KMS-11 (cell line): Measurements from ENCODE around the gene PHACTR3.

Source experiments
- H2AFZ ChIP-seq: fragments of 200-600 bp; sonication (generic); 2 replicates; pipeline ENCODE4 v1.6.1; 2016; ENCODE audit warnings: antibody characterized with exemption, mixed run types, low read depth
- H3K27ac ChIP-seq: fragments of 200-600 bp; sonication (generic); 2 replicates; pipeline ENCODE4 v1.6.1; 2016; ENCODE audit warnings: mild to moderate bottlenecking, mixed run types
- H3K27me3 ChIP-seq: fragments of 200-600 bp; sonication (generic); 2 replicates; pipeline ENCODE4 v1.6.1; 2017; ENCODE audit warnings: mild to moderate bottlenecking, low read depth, mixed run types, moderate library complexity; ENCODE audit not compliant: insufficient read depth
- H3K36me3 ChIP-seq: fragments of 200-600 bp; sonication (generic); 2 replicates; pipeline ENCODE4 v1.6.1; 2017; ENCODE audit warnings: mild to moderate bottlenecking, mixed run types; ENCODE audit not compliant: insufficient read depth
- H3K4me1 ChIP-seq: fragments of 200-600 bp; sonication (generic); 2 replicates; pipeline ENCODE4 v1.6.1; 2016; ENCODE audit warnings: mild to moderate bottlenecking, low read depth, mixed run types; ENCODE audit not compliant: poor library complexity, severe bottlenecking
- H3K4me2 ChIP-seq: fragments of 200-600 bp; sonication (generic); 2 replicates; pipeline ENCODE4 v1.7.0; 2016; ENCODE audit warnings: mild to moderate bottlenecking, mixed run types
- H3K4me3 ChIP-seq: fragments of 200-600 bp; sonication (generic); IDR thresholded peaks from 2 replicates; pipeline ENCODE4 v1.6.1; 2017; ENCODE audit warnings: low read depth, low read length, mixed read lengths; ENCODE audit not compliant: insufficient read depth
- H3K79me2 ChIP-seq: fragments of 200-600 bp; sonication (generic); 2 replicates; pipeline ENCODE4 v1.6.1; 2016; ENCODE audit warnings: low read depth, mixed run types; ENCODE audit not compliant: insufficient read depth
- H3K9ac ChIP-seq: fragments of 200-600 bp; sonication (generic); 2 replicates; pipeline ENCODE4 v1.6.1; 2016; ENCODE audit warnings: mild to moderate bottlenecking, mixed run types
- H4K20me1 ChIP-seq: fragments of 200-600 bp; sonication (generic); 2 replicates; pipeline ENCODE4 v1.6.1; 2016; ENCODE audit warnings: mild to moderate bottlenecking, mixed run types; ENCODE audit not compliant: insufficient read depth
- TF ChIP-seq, protein P1 (sequence below): fragments of 200-600 bp; sonication (generic); conservative IDR thresholded peaks from 2 replicates; pipeline ENCODE4 v1.6.1; 2017; ENCODE audit warnings: low read depth, mild to moderate bottlenecking, antibody characterized with exemption, low read length, moderate library complexity, mixed read lengths

Gene PHACTR3

DNA sequence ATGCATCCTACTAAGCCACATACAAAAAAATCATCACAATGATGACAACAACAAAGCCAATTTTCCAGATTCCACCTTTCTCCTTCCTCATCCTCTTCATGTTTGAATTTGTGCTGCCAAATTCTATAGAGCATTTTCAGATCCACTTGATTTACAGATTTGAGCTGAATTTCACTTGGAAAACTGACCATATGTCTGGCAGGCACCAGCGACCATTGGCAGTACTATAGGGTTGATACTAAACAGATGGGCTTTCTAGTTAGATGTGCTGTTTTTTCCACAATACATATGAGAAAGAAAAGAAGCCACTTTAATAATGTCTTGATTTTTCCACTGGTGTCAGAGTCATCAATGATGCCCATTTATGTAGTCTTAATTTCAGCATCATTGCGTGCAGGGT, 127.0 kb downstream of the PHACTR3 start:
- no peak overlapping the region for H3K4me3 ChIP-seq
- H4K20me1 ChIP-seq, result no peaks in the 10 kb centered on the region
- TF ChIP-seq, protein P1, sequence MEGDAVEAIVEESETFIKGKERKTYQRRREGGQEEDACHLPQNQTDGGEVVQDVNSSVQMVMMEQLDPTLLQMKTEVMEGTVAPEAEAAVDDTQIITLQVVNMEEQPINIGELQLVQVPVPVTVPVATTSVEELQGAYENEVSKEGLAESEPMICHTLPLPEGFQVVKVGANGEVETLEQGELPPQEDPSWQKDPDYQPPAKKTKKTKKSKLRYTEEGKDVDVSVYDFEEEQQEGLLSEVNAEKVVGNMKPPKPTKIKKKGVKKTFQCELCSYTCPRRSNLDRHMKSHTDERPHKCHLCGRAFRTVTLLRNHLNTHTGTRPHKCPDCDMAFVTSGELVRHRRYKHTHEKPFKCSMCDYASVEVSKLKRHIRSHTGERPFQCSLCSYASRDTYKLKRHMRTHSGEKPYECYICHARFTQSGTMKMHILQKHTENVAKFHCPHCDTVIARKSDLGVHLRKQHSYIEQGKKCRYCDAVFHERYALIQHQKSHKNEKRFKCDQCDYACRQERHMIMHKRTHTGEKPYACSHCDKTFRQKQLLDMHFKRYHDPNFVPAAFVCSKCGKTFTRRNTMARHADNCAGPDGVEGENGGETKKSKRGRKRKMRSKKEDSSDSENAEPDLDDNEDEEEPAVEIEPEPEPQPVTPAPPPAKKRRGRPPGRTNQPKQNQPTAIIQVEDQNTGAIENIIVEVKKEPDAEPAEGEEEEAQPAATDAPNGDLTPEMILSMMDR, result no peak
- no peaks in the 10 kb centered on the region for H3K4me1 ChIP-seq
- no peak overlapping the region for H3K27ac ChIP-seq
- H3K4me2 ChIP-seq, result no peak overlapping the region
- no peaks in the 10 kb centered on the region for H3K27me3 ChIP-seq
- H2AFZ ChIP-seq, result no peak overlapping the region
- H3K9ac ChIP-seq, result no peak overlapping the region
- H3K79me2 ChIP-seq, result no peaks in the 10 kb centered on the region
- no peaks in the 10 kb centered on the region for H3K36me3 ChIP-seq

DNA sequence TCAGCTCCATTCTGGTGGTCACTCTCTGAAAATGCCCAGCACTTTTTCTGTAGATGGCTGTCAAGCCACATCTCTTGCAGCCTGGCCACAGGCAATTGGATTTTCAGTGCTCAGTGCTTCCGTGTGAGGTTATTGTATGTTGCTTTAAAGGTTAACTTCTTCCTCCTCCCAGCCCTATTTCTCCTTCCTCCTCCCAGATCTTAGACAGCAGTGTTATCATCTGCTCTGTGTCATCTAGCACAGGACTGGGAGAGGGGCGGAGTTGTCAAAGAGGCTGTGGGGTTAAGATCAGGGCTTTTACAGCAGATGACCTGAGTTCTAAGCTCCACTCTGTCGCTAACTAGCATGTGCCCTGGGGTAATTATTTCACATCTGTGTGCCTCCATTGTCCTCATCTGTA, 129.0 kb downstream of the PHACTR3 start:
- Histone ChIP-seq H3K27ac (no peak overlapping the region), H3K36me3 (no peaks in the 10 kb centered on the region), H2AFZ (no peak overlapping the region), H3K79me2 (no peaks in the 10 kb centered on the region), H3K4me2 (no peak overlapping the region), H3K27me3 (no peaks in the 10 kb centered on the region), H4K20me1 (no peaks in the 10 kb centered on the region), H3K9ac (no peak overlapping the region), H3K4me3 (no peak overlapping the region), H3K4me1 (no peaks in the 10 kb centered on the region)
- TF ChIP-seq, protein P1, result no peak

DNA sequence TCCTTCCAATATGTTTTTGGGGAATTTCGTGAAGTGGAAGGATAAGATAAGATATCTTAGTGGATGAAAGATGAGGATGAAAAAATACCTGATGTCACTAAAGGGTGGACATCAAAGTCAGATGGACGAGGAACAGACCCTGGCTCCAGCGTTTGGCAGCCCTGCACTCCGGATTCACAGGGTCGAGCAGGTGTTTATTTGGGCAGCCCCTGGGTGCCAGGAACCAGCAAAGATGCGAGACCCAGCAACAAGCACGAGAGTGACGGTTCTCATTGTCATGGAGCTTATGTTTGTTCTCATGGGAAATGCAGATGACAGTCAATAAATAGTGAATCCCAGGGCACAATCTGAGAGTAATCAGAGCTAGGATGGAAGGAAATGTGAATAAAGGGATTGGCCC, 131.1 kb downstream of the PHACTR3 start:
- no peak overlapping the region for H3K9ac ChIP-seq

DNA sequence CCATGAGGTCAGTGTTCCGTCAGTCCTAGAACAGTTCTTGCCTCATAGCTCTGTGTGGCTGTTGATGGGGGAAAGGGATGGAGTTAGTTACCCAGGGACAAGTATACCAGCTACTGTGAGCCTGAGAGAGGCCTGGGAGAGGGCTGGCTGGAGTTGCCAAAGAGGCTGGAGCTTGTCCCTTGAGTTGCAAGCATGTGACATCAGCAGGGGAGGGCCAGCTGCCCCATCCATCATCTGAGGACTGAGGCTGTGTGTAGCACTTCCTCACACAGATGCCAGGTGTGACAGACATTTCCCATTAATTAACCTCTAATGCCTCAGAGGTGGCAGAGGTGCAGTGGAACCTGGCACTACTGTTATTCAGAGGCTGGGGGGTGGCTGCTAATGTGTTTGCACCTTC, 131.6 kb downstream of the PHACTR3 start:
- Histone ChIP-seq H3K27me3 (no peaks in the 10 kb centered on the region), H4K20me1 (no peaks in the 10 kb centered on the region), H3K27ac (no peak overlapping the region), H3K9ac (no peak overlapping the region), H3K36me3 (no peaks in the 10 kb centered on the region), H3K4me1 (no peaks in the 10 kb centered on the region), H3K4me2 (no peak overlapping the region), H2AFZ (no peak overlapping the region), H3K4me3 (no peak overlapping the region), H3K79me2 (no peaks in the 10 kb centered on the region)
- TF ChIP-seq, protein P1, result no peak

More for the DNA sequence above, 131.1 kb downstream of the PHACTR3 start:
- no peaks in the 10 kb centered on the region for H3K36me3 ChIP-seq
- H3K4me2 ChIP-seq, result no peak overlapping the region
- no peak overlapping the region for H3K4me3 ChIP-seq
- H3K27me3 ChIP-seq, result no peaks in the 10 kb centered on the region
- H3K4me1 ChIP-seq, result no peaks in the 10 kb centered on the region
- no peaks in the 10 kb centered on the region for H4K20me1 ChIP-seq
- no peak overlapping the region for H3K27ac ChIP-seq
- H3K79me2 ChIP-seq, result no peaks in the 10 kb centered on the region
- TF ChIP-seq, protein P1, result no peak
- H2AFZ ChIP-seq, result no peak overlapping the region
